HG02588 (cell line): ENCODE measurements around the gene GAS2L1.

ENCODE experiments used
- ATAC-seq: cut with Tn5 transposase; IDR thresholded peaks from one replicate; pipeline ENCODE4 v1.9.1; 2021; ENCODE audit warnings: mild to moderate bottlenecking, moderate library complexity; ENCODE audit not compliant: unreplicated experiment

GAS2L1 gene

DNA sequence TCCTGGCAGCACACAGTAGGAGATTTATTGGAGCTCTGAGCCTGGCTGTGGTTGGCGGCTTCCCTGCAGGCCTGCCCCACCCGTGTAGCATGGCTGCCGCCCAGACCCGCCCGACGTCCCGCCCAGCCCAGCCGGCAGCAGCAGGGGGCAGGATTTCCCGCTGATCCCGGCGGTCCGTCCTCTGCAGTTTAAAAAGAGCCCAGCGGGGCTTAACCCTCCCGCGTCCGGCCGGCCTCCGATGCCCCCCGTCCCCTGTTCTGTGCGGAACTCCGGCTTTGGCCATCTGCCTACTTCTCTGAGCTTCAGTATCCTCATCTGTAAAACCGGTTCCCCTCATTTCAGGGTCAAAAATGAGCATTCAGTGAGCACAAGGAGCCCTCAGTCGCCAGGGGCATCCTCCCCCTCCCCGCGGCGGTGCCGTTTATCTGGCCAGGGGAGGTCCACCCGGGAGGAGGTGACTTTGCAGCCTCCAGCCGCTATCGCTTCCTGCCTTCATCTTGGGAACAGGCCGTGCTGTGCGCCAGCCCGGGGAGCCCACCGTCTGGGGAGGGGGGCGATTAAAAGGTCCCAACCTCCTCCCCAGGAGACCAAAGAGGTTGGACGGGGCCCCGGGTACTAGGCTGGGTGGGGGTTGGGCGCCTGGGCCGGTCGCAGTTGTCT, at the start of gene GAS2L1:
TSS of gene GAS2L1 (plus strand) at position 476 of the 660 bp plus-strand sequence. CDS start 1,456 bp downstream, outside the sequence.
- no peak for ATAC-seq

DNA sequence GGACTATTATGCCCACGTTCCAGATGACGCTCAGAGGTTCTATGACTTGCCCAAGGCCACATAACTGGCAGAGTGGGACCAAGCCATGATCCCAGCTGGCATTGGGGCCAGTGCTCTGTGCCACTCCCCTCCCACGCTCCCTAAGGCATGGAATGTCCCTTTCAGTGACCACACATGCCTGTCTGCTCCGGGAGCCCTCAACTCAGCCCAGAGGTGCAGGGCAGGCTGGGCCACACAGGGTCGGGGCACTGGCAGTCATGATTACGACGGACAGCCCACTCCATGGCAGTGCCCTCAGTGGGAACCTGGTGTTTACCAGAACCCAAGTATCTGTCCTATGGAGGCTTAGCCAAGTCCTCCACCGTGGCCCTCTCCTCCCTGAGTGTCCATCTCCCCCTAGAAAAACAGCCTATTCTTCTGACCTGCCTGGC, 48.7 kb upstream of the GAS2L1 start:
- ATAC-seq, result no peak

DNA sequence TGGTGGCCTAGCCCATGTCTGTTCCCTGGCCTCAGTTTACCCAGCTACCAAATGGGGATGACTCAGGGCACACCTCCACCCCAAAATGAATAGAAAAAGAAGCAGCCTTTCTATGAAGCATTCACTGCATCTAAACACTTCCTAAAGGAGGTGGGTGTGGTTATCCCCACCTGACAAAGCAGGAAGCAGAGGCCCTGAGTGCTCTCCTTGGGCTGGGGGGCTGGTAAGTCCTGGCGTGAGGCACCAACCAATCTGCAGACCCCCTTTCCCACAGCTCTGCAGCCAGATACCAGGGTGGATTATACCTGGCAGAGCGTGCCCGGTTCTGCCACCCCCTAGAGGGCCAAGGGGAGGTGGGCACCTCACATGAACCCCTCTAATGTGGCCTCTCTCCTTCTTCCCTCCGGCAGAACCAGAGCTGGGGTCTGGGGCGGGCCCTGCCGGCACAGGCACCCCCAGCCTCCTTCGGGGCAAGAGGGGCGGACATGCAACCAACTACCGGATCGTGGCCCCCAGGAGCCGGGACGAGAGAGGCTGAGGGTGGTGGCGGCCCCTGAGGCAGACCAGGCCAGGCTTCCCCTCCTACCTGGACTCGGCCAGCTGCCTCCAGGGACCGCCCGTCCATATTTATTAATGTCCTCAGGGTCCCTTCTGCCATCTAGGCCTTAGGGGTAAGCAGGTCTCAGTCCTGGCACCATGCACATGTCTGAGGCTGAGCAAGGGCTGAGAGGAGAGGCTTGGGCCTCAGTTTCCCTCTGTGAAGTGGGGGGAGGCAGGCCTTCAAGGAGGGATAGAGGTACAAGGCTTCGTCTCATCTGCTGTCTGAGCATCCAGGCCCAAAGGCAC, 47.8 kb upstream of the GAS2L1 start:
- ATAC-seq, result no peak

DNA sequence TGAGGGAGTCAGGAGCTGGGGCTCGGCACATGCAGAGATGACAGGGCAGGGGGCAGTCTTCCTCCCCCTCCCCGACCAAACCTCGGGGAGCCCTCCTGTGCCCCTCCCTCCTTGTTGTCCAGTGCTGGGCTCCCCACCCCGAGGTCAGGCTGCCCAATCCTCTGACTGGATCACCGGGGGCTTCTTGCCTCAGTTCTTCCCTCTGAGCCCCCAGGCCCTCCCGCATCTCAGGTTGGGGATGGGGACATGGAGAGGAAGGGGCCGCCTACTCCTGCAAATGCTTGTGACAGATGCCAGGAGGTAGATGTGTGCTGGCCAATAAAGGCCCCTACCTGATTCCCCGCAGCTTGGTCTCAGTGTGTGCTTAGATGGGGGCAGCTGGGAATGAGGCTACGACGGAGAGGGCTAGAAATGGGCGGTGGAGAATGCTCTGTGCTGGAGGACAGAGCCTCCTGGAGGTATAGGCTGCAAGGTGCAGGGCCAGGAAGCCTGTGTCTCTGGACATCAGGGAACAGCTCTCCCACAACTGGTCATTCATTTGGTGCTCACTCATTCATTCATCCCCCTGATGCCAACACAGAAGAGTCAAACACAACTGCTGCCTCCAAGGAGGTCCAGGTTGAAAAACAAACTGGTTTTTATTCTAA, 47.1 kb upstream of the GAS2L1 start:
- ATAC-seq, result no peak

DNA sequence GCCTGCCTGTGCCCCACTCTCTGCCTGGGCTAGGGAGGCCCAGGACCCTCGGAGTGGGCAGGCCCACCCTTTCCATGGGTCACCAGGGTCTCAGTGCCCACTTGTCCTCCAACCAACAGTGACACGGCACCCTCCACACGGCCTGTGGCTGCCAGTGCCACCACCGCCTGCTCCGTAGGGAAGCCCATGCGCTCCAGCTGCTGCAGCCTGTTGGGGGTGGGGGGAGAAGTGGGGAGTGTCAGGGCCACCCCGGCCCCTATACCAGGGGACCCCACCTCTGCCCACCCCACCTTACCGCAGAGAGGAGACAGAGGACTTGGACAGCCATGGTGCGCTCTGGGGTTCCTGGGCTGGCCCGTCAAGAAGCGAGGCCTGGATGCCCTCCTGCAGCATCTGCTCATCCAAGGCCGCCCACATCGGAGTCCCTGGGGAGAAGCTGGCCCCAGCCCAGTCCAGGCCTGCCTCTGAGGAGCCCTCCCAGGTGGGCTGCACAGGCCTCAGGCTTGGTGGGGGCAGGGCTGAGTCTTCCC, 46.4 kb upstream of the GAS2L1 start:
- ATAC-seq, result no peak

DNA sequence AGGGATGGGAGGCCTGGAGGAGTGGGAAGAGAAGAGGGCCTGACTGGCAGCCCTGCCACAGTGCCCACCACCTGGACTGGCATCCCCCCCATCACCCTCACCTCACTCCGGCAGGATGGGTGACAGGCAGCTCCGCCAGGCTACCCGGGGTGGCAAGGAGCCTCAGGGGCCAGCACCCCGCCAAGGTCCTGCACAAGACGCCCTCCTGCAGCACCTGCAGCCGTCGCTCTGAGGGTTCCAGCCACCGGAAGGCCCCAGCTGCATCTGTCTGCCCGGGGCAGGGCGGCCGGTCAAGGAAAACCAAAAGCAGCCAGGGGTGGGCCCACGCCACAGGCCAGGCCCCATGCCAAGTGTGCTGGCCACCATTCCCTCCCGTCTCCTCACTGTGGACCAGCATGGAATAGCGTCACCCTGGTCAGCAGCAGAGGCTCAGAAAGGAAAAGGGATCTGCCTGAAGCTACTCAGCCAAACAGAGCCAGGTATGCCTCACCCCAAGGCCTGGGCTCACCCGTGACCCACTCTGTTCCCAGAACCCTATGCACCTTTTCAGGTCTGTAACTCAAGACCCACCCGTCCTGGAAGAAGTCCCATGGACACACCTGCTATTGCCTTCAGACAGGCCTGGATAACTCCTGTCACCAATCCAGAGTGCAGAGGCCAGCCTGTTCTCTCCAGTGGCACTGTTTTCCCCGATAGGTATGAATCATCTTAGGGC, 45.7 kb upstream of the GAS2L1 start:
- ATAC-seq, result no peak

DNA sequence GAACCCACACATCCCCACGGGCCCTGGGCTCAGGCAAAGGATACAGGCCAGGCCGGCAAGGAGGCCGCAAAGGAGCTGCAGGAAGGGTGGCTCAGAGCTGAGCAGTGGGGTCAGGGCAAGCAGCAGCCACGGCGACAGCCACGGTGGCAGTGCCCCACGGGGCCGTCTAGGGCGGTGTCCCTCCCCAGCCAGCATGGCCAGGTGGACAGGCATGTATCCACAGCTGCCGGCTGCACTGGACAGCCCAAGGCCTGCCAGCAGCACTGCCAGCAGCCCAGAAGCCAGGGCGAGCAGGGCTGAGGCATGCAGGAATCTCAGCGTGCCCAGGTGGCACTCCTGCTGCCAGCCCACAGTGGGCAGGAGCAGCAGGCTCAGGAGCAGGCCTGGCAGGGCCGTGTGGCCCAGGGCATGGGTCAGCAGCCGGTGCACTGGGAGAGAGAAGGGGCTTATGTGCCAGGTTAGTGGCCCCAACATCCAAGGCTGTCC, 42.6 kb upstream of the GAS2L1 start:
- ATAC-seq, result no peak

DNA sequence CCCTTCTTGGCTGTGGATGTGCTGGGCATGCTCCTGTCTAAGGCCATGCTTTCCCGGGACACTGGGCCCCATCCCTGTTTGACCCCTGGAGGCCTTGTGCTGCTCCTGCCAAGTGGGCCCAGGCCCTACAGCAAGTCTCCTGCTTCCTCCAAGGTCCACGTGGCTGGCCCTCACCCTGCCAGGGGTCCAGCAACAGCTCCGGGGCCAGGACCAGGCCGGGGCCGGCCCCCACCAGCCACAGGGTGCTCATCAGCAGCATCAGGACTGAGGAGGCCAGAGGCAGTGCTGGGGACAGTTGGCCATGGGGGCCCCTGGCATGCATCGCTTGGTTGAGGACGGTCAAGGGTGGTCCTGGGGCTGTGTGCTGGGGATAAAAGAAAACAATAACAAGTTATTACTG, 41.1 kb upstream of the GAS2L1 start:
- no peak for ATAC-seq

DNA sequence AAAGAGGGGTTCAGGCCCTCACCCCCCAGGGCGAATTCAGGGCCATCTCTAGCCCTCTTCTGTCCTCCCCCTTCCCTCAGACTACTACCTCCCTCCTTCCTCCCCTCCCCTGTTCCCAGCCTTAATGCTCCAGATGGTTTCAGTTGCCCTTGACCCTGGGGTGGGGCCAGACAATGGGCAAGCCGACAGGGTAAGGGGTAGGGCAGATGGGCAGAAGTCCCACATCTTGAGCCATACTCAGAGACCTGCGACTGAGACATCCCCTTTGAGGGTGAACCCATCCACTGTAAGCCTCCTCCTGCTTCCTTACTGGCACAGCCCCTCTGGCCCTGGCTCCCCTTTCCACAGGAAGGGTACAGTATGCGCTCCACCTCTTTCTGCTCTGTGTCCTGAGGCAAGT, 40.5 kb upstream of the GAS2L1 start:
- no peak for ATAC-seq

DNA sequence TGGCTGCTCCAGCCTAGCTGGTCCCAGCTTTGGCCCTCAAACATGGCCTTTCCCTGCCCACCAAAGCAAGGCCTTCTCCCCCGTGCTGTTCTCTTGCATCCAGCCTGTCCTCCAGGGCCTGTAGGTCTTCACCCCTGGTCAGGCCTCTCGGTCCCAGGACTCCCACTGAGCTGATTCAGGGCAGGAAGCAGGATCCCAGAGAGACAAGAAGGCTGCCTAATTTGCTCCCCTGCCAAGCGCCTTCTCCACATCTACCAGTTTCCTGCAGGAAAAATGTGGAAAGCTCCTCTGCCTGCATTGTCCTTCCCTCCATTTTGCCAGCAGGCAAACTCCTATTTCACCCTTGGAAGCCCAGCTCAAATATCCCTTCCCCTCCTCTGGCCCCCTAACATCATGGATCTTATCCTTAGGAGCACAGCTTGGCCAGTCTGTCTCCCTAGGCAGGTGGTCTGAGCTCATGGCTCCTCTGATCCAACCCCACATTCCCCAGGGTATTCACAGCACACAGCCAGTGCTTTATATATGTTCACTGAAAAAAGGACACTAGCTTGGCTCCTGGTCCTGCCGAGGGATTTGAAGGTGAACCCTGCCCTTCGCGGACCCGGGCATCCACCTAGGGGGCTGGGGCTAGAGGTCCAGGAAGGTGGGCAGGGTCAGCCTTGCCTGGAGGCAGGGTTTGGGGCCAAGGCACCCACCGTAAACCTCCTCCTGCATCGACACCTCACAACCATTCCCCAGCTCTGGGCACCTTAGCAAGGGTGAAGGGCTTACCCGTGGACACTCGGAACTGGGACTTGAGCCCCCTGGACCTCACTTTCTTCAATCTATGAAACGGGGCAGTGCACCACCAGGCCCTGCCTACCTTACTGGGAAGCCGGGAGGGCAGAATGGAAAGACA, 39.6 kb upstream of the GAS2L1 start:
- no peak for ATAC-seq

DNA sequence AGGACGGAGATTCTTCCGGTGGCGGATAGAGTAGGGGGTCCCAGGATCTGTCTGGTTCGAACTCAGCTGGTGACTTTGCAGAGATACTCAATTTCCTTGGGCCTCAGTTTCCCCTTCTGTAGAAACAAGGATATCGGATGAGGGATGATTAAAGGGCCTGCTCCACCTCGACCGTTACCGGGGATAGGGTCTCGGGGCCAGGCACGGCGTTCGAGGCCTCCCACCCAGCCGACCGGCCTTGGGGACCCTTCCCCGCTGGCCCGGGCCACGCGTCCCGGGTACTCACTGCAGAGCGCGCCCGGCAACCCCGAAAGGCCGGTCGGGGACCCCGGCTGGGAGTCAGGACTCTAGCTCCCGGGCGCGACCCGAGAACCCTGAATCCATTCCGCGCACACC, 39.0 kb upstream of the GAS2L1 start:
- ATAC-seq, result no peak

DNA sequence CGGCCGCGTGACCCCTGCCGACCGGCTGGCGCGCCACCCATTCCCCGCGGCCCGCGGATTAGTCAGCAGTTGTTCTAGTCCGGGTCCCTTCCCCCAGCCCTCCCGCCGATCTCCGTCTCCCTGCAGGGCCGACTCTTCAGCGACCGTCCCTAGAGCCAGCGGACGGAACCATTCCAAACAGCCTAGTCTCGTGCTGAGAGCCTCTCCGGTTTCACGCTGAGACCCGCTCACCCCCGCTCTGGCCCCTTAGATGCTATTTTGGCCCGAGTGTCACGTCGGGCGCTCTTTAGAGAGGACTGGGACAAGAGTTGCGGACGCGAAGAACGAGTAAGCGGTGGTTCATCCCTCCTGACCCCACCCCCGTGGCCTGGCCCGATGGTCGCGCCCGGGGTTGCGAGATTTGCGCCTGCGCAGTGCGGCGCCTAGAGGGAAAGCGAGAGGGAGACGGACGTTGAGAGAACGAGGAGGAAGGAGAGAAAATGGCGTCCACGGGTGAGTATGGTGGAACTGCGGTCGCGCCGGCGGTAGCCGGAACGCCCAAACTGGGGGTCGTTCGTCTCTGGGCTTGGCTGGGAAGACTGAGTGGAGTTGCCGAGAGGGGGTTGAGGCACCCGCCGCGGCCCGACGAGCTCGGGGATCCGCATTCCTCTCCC, 38.5 kb upstream of the GAS2L1 start, which contains the start of the genes EWSR1 and RHBDD3:
TSS of gene EWSR1 (plus strand) at position 411 of the 653 bp plus-strand sequence. CDS start at position 480, 69 bp downstream.
TSS of gene RHBDD3 (minus strand) at position 124 of the 653 bp plus-strand sequence. CDS start 2,355 bp downstream, outside the sequence.
- peak; percentile 70 for ATAC-seq

DNA sequence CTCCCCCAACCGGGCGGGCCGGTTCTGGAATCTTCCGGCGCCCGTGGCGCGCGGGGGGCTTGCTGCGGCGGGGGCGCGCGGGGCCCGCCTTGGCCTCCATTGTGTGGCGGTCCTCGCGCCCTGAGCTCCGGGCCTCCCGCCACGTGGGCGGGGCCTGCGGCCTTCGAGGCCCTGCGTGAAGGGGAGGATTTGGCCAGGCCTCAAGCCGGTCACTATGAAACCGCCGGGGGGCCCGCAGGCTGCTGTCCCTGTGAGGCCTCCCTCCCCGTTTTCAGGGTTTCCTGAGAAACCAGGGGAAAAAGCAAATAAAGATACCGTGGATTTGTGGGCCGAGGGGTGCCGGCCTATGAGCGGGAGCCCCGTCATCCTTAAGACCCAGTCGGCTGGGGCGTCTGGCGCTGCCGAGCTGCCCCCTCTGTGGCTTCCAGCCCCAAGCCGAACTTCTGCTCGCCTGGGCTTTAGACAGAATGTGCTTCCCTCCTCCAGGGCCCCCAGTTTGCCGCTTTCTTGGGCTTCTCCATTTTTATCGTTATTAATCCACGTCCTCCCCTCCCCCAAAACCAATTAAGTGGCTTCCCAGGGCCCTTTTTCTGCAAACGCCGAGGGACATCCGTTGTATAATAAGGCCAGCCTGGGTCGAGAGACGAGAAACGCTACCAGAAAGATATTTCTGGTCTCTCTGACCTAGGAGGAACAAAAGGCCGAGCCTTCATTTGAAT, 37.8 kb upstream of the GAS2L1 start:
- ATAC-seq, result peak; percentile 23

DNA sequence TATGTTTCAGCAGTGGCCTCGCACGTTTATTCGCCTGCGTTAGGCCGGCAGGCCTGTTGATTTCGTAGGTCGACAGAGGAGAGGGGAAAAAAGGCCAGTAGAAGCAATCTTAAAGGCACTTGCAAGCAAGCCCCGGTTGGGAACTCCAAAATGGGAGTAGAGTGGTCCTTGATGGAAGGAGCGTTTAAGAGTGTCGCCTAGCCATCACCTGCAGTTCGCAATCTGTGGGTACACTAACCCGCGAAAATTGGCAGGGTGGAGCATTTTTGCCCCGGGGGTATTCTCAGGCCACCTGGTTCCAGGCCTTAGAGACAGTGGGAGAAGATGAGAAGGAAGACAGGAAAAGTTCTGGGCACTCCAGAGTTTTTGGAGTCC, 37.2 kb upstream of the GAS2L1 start:
- ATAC-seq, result no peak

DNA sequence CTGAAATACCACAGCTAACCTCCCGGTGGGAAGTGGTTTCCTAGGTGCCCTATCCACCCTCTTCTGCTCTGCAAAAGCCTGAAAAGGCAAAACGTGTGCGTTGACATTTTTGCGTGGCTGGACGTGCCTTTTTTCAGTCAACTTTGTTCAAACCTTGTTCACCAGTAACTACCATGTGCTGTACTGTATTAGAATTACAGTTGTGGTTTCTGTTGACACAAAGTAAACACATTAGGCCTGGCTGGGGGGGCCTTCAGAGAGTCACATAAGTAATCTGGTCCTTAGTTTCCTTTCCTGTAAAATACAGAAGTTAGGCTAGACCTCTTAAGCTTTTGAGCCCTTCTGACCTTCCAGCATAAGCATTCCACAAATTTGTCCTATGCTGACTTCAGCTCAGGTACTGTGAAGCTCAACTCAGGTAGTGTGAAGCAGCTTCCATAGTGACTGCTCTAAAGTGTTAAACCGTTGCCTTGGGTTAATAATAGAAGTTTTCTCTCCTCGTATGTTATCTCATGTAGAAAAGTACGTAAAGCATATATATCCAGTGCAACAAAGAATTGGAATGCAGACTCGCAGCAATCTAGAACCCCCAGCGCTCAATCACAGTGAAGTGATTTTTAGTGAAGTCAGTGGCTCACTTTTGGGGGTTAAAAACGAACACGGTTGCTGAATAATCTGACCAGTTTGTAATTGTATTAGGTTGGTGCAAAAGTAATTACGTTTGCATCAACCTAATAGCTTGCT, 36.5 kb upstream of the GAS2L1 start:
- ATAC-seq, result no peak

DNA sequence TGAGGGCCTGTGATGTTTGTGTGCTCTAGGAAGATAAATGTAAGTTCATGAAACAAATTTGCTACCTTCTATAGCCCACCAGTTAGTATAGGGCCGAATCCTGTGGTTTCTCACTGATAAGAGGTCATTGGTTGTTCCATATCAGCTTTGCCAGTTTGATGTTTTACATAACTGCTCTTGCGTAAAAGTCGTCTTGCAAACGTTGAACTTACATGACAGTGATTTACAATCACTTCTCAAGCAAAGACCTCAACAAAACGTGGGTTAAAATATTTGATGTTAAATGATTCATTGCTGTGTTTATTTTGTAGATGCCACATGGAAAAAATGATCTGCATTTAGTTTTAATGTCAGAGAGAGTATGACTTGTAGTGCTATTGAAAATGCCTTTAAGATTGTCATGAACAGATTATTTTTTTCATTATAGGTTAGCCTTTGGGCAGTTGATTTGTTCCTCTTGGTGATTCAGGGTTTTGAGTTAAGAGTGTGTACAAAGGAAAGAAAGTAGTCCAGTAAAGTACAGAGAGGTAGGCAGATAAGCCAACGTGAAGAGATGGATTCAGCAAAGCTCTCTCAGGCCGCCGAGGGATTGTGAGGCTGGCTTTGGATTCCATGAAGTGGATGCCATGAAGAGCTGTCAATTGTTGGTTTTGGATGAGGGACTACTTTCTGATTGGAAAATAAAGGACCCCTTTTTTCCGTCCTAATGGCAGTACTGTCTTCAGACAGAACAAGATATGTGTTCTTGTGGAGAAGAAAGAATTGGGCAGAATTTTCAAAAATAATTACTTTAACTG, 35.8 kb upstream of the GAS2L1 start:
- no peak for ATAC-seq

DNA sequence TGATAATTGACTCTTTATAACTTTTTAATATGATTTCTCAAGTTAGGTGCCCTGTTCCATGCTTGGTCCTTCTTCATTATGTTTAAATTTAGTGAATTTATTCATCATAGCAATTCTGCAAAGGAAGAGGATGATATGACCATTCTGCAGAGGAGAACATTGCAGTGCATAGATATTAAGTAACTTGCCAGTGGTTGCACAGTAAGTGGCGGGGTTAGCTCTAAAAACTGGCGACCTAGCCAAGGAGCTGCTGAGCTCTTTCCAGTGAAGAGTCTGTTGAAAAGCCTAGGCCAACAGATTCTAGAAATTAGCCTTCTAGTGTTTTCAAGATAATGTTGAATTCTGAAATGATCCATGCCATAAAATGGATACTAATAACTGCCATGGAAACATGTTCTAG, 33.8 kb upstream of the GAS2L1 start:
- no peak for ATAC-seq
